Measurements from ENCODE around the gene PSMA3.

- TF ChIP-seq CTCF (IDR thresholded peaks at IDR 0.05; ENCODE audit: insufficient read depth, low read depth, low read length): no peak
- TF ChIP-seq EZH2 (IDR thresholded peaks at IDR 0.05; ENCODE audit: insufficient read depth, low read length): no peak
Observed at GRCh38 chr14:58280954-58281787, 36.5 kb downstream of the PSMA3 start.

All from astrocyte (in vitro differentiated cells and primary cell).